Activated naive CD8-positive, alpha-beta T cell treated with anti-CD3 and anti-CD28 coated beads, Interleukin-2, amount 10 ng/mL, durations not matched to agents 7 days and 5 days (primary cell): ENCODE results near the gene EOMES. TPM values are rescaled to one million over a fixed set of nuclear protein-coding genes. Genes with fewer than 3 reads are reported as not detected.

Source experiments
- ATAC-seq: fragments of 150-1000 bp; cut with Tn5 transposase; one replicate; pipeline ENCODE4 v1.10.0; 2021; ENCODE audit warnings: low read depth, moderate library complexity
- POLR2A ChIA-PET: fragments of 350-600 bp; sonication (Branson Sonifier 250); formaldehyde crosslinking; loops from one replicate; lab custom pipeline; 2021; ENCODE audit warnings: antibody characterized with exemption; lab: Charles Lee
- DNase-seq: peaks from one replicate; pipeline ENCODE4 v3.0.0; 2021
- H3K27ac Mint-ChIP-seq: one replicate; pipeline ENCODE4 v1.8.0; 2022; ENCODE audit warnings: mild to moderate bottlenecking, mixed read lengths
- H3K27me3 Mint-ChIP-seq: one replicate; pipeline ENCODE4 v1.8.0; 2022; ENCODE audit warnings: mild to moderate bottlenecking, moderate library complexity, mixed read lengths
- H3K36me3 Mint-ChIP-seq: one replicate; pipeline ENCODE4 v1.8.0; 2021; ENCODE audit warnings: mild to moderate bottlenecking, mixed read lengths
- H3K4me1 Mint-ChIP-seq: one replicate; pipeline ENCODE4 v1.8.0; 2021; ENCODE audit warnings: mixed read lengths
- H3K4me3 Mint-ChIP-seq: one replicate; pipeline ENCODE4 v1.8.0; 2022; ENCODE audit warnings: mild to moderate bottlenecking, moderate library complexity, mixed read lengths
- H3K9me3 Mint-ChIP-seq: one replicate; pipeline ENCODE4 v1.8.0; 2021; ENCODE audit warnings: mixed read lengths
- total RNA-seq, 2 experiments: library from RNA; stranded (reverse); gene quantifications; one replicate each; pipeline ENCODE4 v1.2.3, GENCODE V29; 2021

EOMES gene
- total RNA-seq, 2 experiments from 2014 or later = 35.5 to 44.5 TPM

GRCh38 chr3:27715863-27716262 lies 6.3 kb downstream of the EOMES start:
- no peak overlapping the region for H3K4me3 Mint-ChIP-seq
- ATAC-seq = no peak
- H3K9me3 Mint-ChIP-seq = no peaks in the 10 kb centered on the region
- H3K27ac Mint-ChIP-seq = no peak overlapping the region
- no peaks in the 10 kb centered on the region for H3K36me3 Mint-ChIP-seq
- H3K4me1 Mint-ChIP-seq = peaks cover 29% of the 10 kb centered on the region
- DNase-seq = no peak
- POLR2A ChIA-PET = no interaction called here
- peaks cover 52% of the 10 kb centered on the region for H3K27me3 Mint-ChIP-seq

- Mint-ChIP-seq H3K27ac (no peak overlapping the region), H3K36me3 (no peaks in the 10 kb centered on the region), H3K9me3 (no peaks in the 10 kb centered on the region), H3K4me3 (no peak overlapping the region), H3K4me1 (peaks cover 27% of the 10 kb centered on the region), H3K27me3 (peaks cover 53% of the 10 kb centered on the region)
- DNase-seq (no peak), ATAC-seq (no peak)
- POLR2A ChIA-PET = no interaction called here
Measured at GRCh38 chr3:27715454-27715806, 6.7 kb downstream of the EOMES start.

- peak; percentile 49 for DNase-seq
- H3K36me3 Mint-ChIP-seq = no peaks in the 10 kb centered on the region
- H3K4me1 Mint-ChIP-seq = peaks cover 27% of the 10 kb centered on the region
- H3K27ac Mint-ChIP-seq = no peak overlapping the region
- no peaks in the 10 kb centered on the region for H3K9me3 Mint-ChIP-seq
- H3K27me3 Mint-ChIP-seq = peaks cover 54% of the 10 kb centered on the region
- POLR2A ChIA-PET = no interaction called here
- no peak for ATAC-seq
- H3K4me3 Mint-ChIP-seq = peak overlapping the region; percentile 91
Measured at GRCh38 chr3:27714692-27715453, 7.2 kb downstream of the EOMES start.

DNA sequence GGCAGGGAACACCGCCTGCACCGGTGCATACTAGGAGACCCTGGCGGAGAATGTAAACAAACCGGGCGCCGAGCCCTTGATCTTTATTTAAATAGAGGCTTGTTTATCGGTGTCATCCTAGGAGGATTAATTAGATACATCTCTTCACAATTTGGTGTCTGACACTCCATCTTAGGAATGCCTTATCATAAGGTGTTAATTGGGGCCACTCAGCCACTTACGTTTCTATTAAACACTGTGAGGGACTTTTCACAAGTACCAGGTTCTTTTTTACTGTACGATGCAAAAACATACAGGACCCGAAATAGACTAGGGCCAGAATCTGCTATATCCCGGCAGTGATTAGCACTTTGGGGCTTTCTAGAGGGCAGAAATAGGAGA lies 8.0 kb downstream of the EOMES start:
- POLR2A ChIA-PET = interaction anchor here (2.5 kb wide), 1 partner anchor 635 kb away, joined by 16 read pairs; the partner anchor contains the start of genes AZI2 and ZCWPW2
- Mint-ChIP-seq H3K4me3 (peak overlapping the region; percentile 91), H3K27ac (no peak overlapping the region), H3K36me3 (no peaks in the 10 kb centered on the region), H3K27me3 (peaks cover 51% of the 10 kb centered on the region), H3K4me1 (peaks cover 25% of the 10 kb centered on the region), H3K9me3 (no peaks in the 10 kb centered on the region)
- ATAC-seq (no peak), DNase-seq (no peak)

DNA sequence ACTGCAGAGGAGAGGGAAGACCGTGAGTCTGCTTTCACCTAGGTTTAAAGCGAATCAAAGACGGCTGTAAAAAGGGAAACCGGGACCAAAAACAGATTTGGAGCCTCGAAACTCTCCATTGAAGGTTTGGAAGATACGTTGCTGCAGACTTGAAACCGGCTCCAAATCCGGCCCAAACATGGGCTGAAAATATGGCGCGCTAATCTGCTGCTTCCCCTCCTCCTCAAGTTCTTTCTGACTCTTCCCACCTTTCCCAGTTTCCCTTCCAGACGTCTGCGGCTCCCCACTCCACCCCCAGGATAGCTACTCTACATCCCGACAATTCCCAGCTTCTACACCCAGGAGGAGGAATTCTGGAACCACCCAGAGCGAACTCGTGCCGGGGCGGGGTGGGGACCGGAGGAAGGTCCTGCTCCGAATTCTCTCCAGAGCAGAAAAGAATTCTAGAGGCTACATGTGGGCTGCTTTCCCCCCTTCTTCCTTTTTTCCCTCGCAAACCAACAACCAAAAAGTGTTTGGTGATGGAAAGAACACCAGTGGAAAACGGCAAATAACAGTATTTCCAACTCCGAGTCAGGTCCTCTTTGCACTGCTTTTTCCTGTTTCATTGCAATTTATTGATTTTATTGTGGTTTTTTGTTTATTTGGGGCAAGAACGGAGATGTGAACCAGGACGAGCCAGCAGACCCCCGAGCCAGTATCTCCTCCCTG lies 8.5 kb downstream of the EOMES start:
- no peaks in the 10 kb centered on the region for H3K9me3 Mint-ChIP-seq
- H3K4me3 Mint-ChIP-seq = peak overlapping the region; percentile 91
- H3K4me1 Mint-ChIP-seq = peaks cover 25% of the 10 kb centered on the region
- DNase-seq (no peak), ATAC-seq (no peak)
- POLR2A ChIA-PET = interaction anchor here (2.2 to 2.5 kb wide), 2 partner anchors 9 to 635 kb away, joined by 16 to 19 read pairs; partner anchors contain the start of genes AZI2, EOMES and ZCWPW2
- no peak overlapping the region for H3K27ac Mint-ChIP-seq
- no peaks in the 10 kb centered on the region for H3K36me3 Mint-ChIP-seq
- H3K27me3 Mint-ChIP-seq = peaks cover 53% of the 10 kb centered on the region

- peaks cover 51% of the 10 kb centered on the region for H3K27me3 Mint-ChIP-seq
- POLR2A ChIA-PET = interaction anchor here (2.2 to 2.5 kb wide), 2 partner anchors 9 to 636 kb away, joined by 16 to 19 read pairs; partner anchors contain the start of genes AZI2, EOMES and ZCWPW2
- no peaks in the 10 kb centered on the region for H3K36me3 Mint-ChIP-seq
- ATAC-seq = no peak
- DNase-seq = no peak
- peaks cover 25% of the 10 kb centered on the region for H3K4me1 Mint-ChIP-seq
- no peak overlapping the region for H3K27ac Mint-ChIP-seq
- no peaks in the 10 kb centered on the region for H3K9me3 Mint-ChIP-seq
- H3K4me3 Mint-ChIP-seq = peak overlapping the region; percentile 91
Measured at GRCh38 chr3:27713078-27713423, 9.1 kb downstream of the EOMES start.

- Mint-ChIP-seq H3K27me3 (peaks cover 53% of the 10 kb centered on the region), H3K36me3 (no peaks in the 10 kb centered on the region), H3K9me3 (no peaks in the 10 kb centered on the region), H3K27ac (peak overlapping the region; percentile 79), H3K4me1 (peaks cover 25% of the 10 kb centered on the region), H3K4me3 (peak overlapping the region; percentile 91)
- ATAC-seq = peak; percentile 95
- POLR2A ChIA-PET = interaction anchor here (0.7 to 2.5 kb wide), 8 partner anchors 10 to 1424 kb away, joined by 3 to 19 read pairs (median 5); partner anchors contain the start of genes AZI2, EOMES, SLC4A7 and ZCWPW2
- DNase-seq = peak; percentile 80
Measured at GRCh38 chr3:27712136-27713077, 9.7 kb downstream of the EOMES start.

GRCh38 chr3:27708250-27708649 lies 13.9 kb downstream of the EOMES start:
- POLR2A ChIA-PET = no interaction called here
- DNase-seq = no peak
- Mint-ChIP-seq H3K36me3 (no peaks in the 10 kb centered on the region), H3K27me3 (peaks cover 44% of the 10 kb centered on the region), H3K9me3 (no peaks in the 10 kb centered on the region), H3K4me1 (peaks cover 7% of the 10 kb centered on the region), H3K4me3 (no peak overlapping the region), H3K27ac (no peak overlapping the region)
- no peak for ATAC-seq

GRCh38 chr3:27699067-27699466 lies 23.1 kb downstream of the EOMES start:
- no peaks in the 10 kb centered on the region for H3K36me3 Mint-ChIP-seq
- H3K9me3 Mint-ChIP-seq = peaks cover 3% of the 10 kb centered on the region
- POLR2A ChIA-PET = no interaction called here
- ATAC-seq (no peak), DNase-seq (no peak)
- peaks cover under 1% of the 10 kb centered on the region for H3K27me3 Mint-ChIP-seq
- no peaks in the 10 kb centered on the region for H3K4me1 Mint-ChIP-seq
- no peak overlapping the region for H3K4me3 Mint-ChIP-seq
- no peak overlapping the region for H3K27ac Mint-ChIP-seq

GRCh38 chr3:27696906-27697305 lies 25.2 kb downstream of the EOMES start:
- Mint-ChIP-seq H3K36me3 (no peaks in the 10 kb centered on the region), H3K27ac (no peak overlapping the region), H3K9me3 (peaks cover 3% of the 10 kb centered on the region), H3K27me3 (peaks cover 6% of the 10 kb centered on the region), H3K4me1 (no peaks in the 10 kb centered on the region), H3K4me3 (no peak overlapping the region)
- POLR2A ChIA-PET = no interaction called here
- ATAC-seq (no peak), DNase-seq (no peak)

DNA sequence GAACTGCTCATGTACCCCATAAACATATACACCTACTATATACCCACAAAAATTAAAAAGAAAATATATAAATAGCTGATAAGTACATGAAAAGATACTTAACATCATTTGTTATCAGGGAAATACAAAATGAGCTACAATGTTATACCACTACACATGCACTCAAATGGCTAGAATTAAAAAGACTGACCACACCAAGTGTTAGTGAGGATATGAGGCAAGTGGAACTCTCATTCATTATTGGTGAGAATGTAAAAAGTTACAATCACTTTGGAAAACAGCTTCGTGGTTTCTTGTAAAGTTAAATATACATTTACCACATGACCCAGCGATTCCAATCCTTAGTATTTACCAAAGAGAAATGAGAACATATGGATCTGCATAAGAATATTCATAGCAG lies 26.5 kb downstream of the EOMES start:
- Mint-ChIP-seq H3K27me3 (peaks cover 9% of the 10 kb centered on the region), H3K27ac (no peak overlapping the region), H3K9me3 (peaks cover 6% of the 10 kb centered on the region), H3K36me3 (no peaks in the 10 kb centered on the region), H3K4me3 (no peak overlapping the region), H3K4me1 (no peaks in the 10 kb centered on the region)
- ATAC-seq (no peak), DNase-seq (no peak)
- POLR2A ChIA-PET = no interaction called here

DNA sequence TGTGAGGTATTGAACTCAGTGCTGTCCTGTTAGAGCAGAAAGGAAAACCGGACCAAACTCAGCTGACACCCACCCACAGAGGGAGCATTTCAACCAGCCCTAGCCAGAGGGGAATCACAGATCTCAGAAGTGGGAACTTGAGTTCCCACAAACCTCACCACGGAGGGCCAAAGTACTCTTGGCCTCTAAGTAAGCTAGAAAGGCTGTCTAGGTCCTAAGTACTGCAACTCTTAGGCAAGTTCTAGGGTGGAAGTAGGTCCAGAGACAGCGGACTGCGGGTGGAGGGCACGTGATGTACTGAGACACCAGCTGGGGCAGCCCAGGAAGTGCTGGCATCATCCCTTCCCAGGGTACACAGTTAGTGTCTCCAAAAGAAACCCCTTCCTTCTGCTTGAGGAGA lies 34.1 kb downstream of the EOMES start:
- Mint-ChIP-seq H3K4me3 (no peak overlapping the region), H3K4me1 (no peaks in the 10 kb centered on the region), H3K36me3 (peaks cover 2% of the 10 kb centered on the region), H3K27ac (no peak overlapping the region), H3K9me3 (peaks cover 9% of the 10 kb centered on the region), H3K27me3 (peaks cover 14% of the 10 kb centered on the region)
- POLR2A ChIA-PET = no interaction called here
- no peak for ATAC-seq
- DNase-seq = no peak

- POLR2A ChIA-PET = no interaction called here
- Mint-ChIP-seq H3K36me3 (peaks cover 2% of the 10 kb centered on the region), H3K4me1 (no peaks in the 10 kb centered on the region), H3K9me3 (peaks cover 8% of the 10 kb centered on the region), H3K4me3 (no peak overlapping the region), H3K27ac (no peak overlapping the region), H3K27me3 (peaks cover 14% of the 10 kb centered on the region)
- ATAC-seq (no peak), DNase-seq (no peak)
Measured at GRCh38 chr3:27686642-27687041, 35.5 kb downstream of the EOMES start.
